GM21737 (cell line): Measurements from ENCODE around the gene HSFX2.
A peak's percentile ranks its signal among the peaks of the same experiment; 100 is the strongest.
"Not testable (repeated sequence)": the region's sequence is repeated elsewhere in the genome, so short reads cannot be mapped to it uniquely, and the experiment has no call there.

Experiments
- ATAC-seq: cut with Tn5 transposase; IDR thresholded peaks from one replicate; pipeline ENCODE4 v1.9.1; 2021; ENCODE audit warnings: mild to moderate bottlenecking, moderate library complexity; ENCODE audit not compliant: unreplicated experiment

The HSFX2 gene

GRCh38 chrX:149590993-149591392 is 4.1 kb downstream of the HSFX2 start:
- not testable (repeated sequence) for ATAC-seq

GRCh38 chrX:149587359-149587758 is 7.8 kb downstream of the HSFX2 start, which contains the start of gene MAGEA9B:
Gene MAGEA9B, minus strand, starts transcription at chrX:149587459. Its CDS starts 4,280 bp downstream, at chrX:149583179.
- ATAC-seq, result not testable (repeated sequence)

GRCh38 chrX:149585631-149586030 is 9.5 kb downstream of the HSFX2 start:
- ATAC-seq, result not testable (repeated sequence)

- ATAC-seq, result peak; percentile 100
Measured at GRCh38 chrX:149573456-149573855, 21.7 kb downstream of the HSFX2 start.

- no peak for ATAC-seq
Measured at GRCh38 chrX:149572743-149573142, 22.4 kb downstream of the HSFX2 start.

GRCh38 chrX:149571770-149572169 is 23.3 kb downstream of the HSFX2 start:
- ATAC-seq, result no peak

GRCh38 chrX:149570668-149571067 is 24.4 kb downstream of the HSFX2 start:
- no peak for ATAC-seq

GRCh38 chrX:149569770-149570169 is 25.3 kb downstream of the HSFX2 start:
- ATAC-seq, result no peak

- ATAC-seq, result no peak
Measured at GRCh38 chrX:149568701-149569296, 26.3 kb downstream of the HSFX2 start.

- no peak for ATAC-seq
Measured at GRCh38 chrX:149567621-149568417, 27.3 kb downstream of the HSFX2 start.

- no peak for ATAC-seq
Measured at GRCh38 chrX:149563359-149563758, 31.8 kb downstream of the HSFX2 start.

GRCh38 chrX:149555251-149555650 is 39.9 kb downstream of the HSFX2 start:
- ATAC-seq, result not testable (repeated sequence)

GRCh38 chrX:149551939-149552248 is 43.2 kb downstream of the HSFX2 start:
- peak; percentile 11 for ATAC-seq

GRCh38 chrX:149551245-149551938 is 43.7 kb downstream of the HSFX2 start:
- ATAC-seq, result peak; percentile 44

GRCh38 chrX:149550454-149550853 is 44.7 kb downstream of the HSFX2 start:
- ATAC-seq, result not testable (repeated sequence)

- ATAC-seq, result not testable (repeated sequence)
Measured at GRCh38 chrX:149549701-149550100, 45.4 kb downstream of the HSFX2 start, which contains the start of gene HSFX3. Gene HSFX3, minus strand, starts transcription at chrX:149549924. Its CDS starts 72 bp downstream, at chrX:149549852.

GRCh38 chrX:149547782-149548181 is 47.3 kb downstream of the HSFX2 start:
- not testable (repeated sequence) for ATAC-seq

- ATAC-seq, result not testable (repeated sequence)
Measured at GRCh38 chrX:149546962-149547361, 48.2 kb downstream of the HSFX2 start.

GRCh38 chrX:149545545-149546543 is 49.3 kb downstream of the HSFX2 start:
- peak; percentile 40 for ATAC-seq
